Stimulated activated CD8-positive, alpha-beta memory T cell treated with anti-CD3 and anti-CD28 coated beads, Interleukin-15, amount 100 ng/mL, for 24 hours (primary cell): ENCODE measurements around the gene MFSD2A.
A peak's percentile ranks its signal among the peaks of the same experiment; 100 is the strongest.
"Not testable (repeated sequence)": the region's sequence is repeated elsewhere in the genome, so short reads cannot be mapped to it uniquely, and the experiment has no call there.

Source experiments
- DNase-seq: peaks from one replicate; pipeline ENCODE4 v3.0.0-alpha.2; 2020; ENCODE audit warnings: low read depth

MFSD2A gene

GRCh38 chr1:39969048-39969447, 14.1 kb downstream of the MFSD2A start:
- DNase-seq, result no peak

- DNase-seq, result no peak
Measured at GRCh38 chr1:39969531-39970270, 14.8 kb downstream of the MFSD2A start.

- no peak for DNase-seq
Measured at GRCh38 chr1:39970274-39970673, 15.3 kb downstream of the MFSD2A start.

- DNase-seq, result no peak
Measured at GRCh38 chr1:39971138-39971537, 16.2 kb downstream of the MFSD2A start.

GRCh38 chr1:39973503-39974135, 18.7 kb downstream of the MFSD2A start:
- peak; percentile 53 for DNase-seq

GRCh38 chr1:39976732-39977131, 21.8 kb downstream of the MFSD2A start:
- DNase-seq, result no peak

GRCh38 chr1:39977202-39977601, 22.3 kb downstream of the MFSD2A start:
- DNase-seq, result no peak

- DNase-seq, result no peak
Measured at GRCh38 chr1:39979654-39980053, 24.7 kb downstream of the MFSD2A start.

- DNase-seq, result no peak
Measured at GRCh38 chr1:39980555-39981313, 25.8 kb downstream of the MFSD2A start.

GRCh38 chr1:39981385-39981784, 26.4 kb downstream of the MFSD2A start:
- DNase-seq, result no peak

GRCh38 chr1:39981945-39982344, 27.0 kb downstream of the MFSD2A start:
- DNase-seq, result no peak

- DNase-seq, result not testable (repeated sequence)
Measured at GRCh38 chr1:39984480-39984879, 29.5 kb downstream of the MFSD2A start.

GRCh38 chr1:39984951-39985350, 30.0 kb downstream of the MFSD2A start:
- no peak for DNase-seq

- DNase-seq, result no peak
Measured at GRCh38 chr1:39987869-39988268, 32.9 kb downstream of the MFSD2A start.

- DNase-seq, result no peak
Measured at GRCh38 chr1:39988618-39989343, 33.8 kb downstream of the MFSD2A start.

- DNase-seq, result no peak
Measured at GRCh38 chr1:39990428-39990827, 35.5 kb downstream of the MFSD2A start.

GRCh38 chr1:39992234-39992633, 37.3 kb downstream of the MFSD2A start:
- DNase-seq, result no peak

- no peak for DNase-seq
Measured at GRCh38 chr1:39992888-39993287, 37.9 kb downstream of the MFSD2A start.

- no peak for DNase-seq
Measured at GRCh38 chr1:39995973-39996393, 41.0 kb downstream of the MFSD2A start.

GRCh38 chr1:39996396-39997004, 41.6 kb downstream of the MFSD2A start:
- no peak for DNase-seq

GRCh38 chr1:40001456-40001855, 46.5 kb downstream of the MFSD2A start:
- no peak for DNase-seq
